22Rv1 (cell line): ENCODE data around the gene FGFR3.

Source experiments
- H3K27ac ChIP-seq: fragments of 450-650 bp; 2 replicates; pipeline ENCODE4 v1.5.1; 2017
- ZFX ChIP-seq: fragments of 450-650 bp; IDR thresholded peaks from 2 replicates; pipeline ENCODE4 v1.6.1; 2017; ENCODE audit warnings: antibody characterized with exemption, borderline replicate concordance
- TF ChIP-seq, protein P1 (sequence below): fragments of 450-650 bp; IDR thresholded peaks from 2 replicates; pipeline ENCODE4 v1.5.1; 2017; ENCODE audit warnings: mild to moderate bottlenecking

The FGFR3 gene

DNA sequence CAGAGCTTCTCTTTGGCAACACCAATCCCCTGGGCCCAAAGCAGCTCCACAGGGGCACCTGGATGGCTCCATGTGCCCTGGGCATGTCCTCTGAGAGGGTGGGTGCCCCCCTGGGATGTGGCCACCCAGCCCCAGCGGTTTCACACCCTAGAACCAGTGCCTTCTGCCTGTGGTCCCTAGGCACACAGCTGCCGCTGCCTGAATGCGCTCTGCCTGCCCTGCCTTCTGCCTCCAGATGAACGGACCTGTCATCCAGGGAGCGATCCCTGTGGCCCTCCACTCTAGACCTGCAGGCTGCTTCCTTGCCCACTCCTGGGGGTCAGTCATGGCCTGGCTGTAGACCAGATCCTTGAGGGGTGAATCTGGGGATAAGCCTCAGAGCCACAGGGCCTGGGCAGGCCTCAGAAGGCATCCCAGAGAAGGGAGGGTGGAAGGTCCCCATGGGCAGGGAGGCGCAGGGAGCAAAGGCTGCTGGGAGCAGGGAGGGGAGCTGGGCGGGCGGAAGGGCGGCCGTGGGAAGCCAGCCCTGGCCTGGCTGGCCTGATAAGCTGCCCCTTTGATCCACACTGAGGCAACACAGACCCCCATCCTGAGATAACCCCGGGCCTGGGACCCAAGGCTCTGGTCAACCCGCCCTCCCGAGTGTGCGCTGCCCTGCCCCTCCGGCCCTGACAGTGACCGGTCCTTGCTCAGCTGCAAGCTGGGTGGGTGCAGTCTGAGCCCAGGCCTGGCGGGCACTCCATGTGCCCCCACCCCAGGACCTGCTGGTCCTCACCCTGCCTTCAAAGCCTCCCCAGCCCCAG is 8.1 kb upstream of the FGFR3 start:
- H3K27ac ChIP-seq, result no peak overlapping the region
- TF ChIP-seq, protein P1, sequence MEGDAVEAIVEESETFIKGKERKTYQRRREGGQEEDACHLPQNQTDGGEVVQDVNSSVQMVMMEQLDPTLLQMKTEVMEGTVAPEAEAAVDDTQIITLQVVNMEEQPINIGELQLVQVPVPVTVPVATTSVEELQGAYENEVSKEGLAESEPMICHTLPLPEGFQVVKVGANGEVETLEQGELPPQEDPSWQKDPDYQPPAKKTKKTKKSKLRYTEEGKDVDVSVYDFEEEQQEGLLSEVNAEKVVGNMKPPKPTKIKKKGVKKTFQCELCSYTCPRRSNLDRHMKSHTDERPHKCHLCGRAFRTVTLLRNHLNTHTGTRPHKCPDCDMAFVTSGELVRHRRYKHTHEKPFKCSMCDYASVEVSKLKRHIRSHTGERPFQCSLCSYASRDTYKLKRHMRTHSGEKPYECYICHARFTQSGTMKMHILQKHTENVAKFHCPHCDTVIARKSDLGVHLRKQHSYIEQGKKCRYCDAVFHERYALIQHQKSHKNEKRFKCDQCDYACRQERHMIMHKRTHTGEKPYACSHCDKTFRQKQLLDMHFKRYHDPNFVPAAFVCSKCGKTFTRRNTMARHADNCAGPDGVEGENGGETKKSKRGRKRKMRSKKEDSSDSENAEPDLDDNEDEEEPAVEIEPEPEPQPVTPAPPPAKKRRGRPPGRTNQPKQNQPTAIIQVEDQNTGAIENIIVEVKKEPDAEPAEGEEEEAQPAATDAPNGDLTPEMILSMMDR, result no peak
- no peak for TF ChIP-seq ZFX

DNA sequence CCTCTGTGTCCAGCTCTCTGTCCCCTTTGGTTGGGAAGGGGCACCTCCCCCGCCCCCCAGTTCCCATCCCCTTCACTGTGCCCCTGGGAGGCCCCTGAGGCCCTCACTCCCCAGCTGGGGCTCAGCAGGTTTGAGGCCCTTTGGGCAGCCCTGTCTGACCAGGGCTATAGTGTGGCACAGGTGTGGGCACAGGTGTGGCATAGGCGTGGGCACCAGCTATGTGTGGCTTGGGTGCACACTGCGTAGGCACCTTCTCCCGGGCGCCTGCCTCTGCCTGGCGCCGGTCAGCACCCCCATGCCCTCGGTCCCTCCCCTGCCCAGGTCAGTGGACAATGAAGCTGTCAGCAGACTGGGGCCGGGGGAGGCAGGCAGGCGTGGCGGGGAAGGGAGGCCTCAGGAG is 7.5 kb upstream of the FGFR3 start:
- no peak overlapping the region for H3K27ac ChIP-seq
- no peak for TF ChIP-seq ZFX
- TF ChIP-seq, protein P1, result no peak

DNA sequence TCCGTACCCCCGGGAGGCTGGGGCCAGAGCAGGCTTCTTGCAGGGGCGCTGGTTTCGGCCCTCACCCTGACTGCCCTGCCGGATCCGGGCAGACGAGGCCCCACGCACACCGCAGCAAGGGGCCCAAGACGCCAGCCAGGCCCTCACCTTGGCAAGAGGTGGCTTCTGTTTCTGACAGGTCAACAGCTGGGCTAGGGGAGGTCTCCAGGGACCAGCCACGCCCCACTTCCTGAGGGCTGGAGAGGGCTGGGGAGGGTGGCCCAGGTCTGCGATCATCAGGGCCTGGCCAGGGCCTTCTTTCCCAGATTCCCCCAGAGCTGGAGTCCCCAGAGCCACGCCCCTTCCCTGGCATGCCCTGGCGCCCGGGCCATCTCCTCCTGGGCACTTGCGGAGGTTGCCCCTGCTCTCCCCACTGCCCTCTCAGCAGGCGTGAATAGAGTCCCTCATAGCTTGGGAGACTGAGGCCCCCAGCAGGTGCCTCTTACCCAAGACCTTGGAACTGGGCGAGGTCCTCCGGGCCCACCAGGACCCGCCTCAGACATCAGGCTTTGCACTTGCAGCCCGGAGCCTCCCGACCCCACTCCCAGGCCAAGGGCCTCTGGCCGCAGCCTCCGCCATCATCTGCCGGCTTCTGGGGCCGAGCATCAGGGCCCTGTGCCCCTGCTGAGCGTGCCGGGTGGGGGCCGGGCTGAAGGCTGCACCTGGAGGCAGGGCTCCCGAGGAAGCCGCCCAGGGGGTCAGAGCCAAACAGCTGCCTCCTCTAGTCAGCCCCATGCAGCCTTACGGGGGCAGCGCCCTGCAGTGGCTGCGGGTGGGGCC is 6.3 kb upstream of the FGFR3 start:
- no peak for TF ChIP-seq ZFX
- TF ChIP-seq, protein P1, result no peak
- H3K27ac ChIP-seq, result no peak overlapping the region

DNA sequence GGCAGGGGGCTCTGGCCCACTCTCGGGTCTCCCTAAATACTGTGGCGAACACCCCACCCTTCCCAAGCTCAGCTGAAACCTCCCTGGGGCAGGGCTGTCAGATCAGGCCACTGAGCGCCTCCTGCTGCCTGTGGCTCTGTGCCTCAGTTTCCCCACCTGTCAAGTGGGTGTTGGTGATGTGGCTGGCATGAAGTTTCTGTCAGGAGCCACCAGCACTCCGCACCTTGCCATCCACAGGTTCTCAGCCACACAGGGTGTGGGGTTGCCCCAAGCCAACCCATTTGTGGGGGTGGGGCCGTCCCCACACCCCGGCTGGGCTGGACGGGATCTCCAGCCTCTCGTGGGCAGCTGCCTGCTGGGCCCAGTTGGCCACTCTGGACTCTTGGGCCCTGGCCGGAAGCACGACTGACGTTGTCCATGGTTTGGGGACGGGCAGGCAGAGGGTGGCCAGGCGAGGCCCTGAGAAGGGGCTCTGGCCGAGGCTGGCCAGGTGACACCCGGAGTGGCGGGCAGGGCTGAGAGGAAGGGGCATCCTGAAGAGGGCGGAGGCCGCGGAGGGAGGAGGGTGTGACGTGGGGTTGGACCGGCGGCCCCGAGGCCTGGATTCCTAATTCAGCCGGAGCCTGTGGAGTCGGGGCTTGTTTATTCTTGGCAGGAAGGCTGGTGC is 5.5 kb upstream of the FGFR3 start:
- no peak for TF ChIP-seq ZFX
- TF ChIP-seq, protein P1, result no peak
- H3K27ac ChIP-seq, result no peak overlapping the region

DNA sequence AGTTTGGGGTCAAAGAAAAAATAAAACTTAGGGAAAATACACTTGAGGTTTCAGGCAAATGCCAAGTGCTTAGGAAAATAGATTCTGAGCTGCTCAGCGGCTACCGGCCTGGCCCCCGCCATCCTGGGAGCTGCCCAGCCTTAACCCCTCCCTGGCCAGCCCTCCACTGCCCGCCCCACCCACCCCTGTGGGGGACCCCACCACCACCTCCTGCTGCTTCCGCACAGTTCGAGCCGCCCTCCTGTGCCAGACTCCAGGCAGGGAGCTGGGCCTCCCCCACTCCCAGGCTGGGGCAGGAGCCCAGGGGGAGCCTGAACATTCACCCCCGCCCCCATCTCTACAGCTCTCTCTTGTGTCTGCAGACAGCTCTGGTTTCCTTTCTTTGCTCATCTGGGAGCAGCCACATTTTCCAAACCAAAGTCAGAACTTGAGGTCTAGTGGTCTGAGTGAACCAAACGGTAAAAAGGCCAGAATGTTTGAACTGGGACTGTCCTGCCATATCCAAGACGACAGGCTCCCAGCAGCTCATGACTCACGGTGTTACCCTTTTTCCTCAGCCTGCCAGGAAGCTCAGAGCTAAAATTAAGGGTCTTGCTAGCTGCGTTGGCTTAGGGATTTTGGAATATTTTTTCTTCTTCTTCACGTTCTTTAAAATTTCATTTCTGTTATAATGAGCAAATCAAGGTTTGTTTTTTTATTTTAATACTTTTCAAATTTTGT is 4.7 kb upstream of the FGFR3 start:
- H3K27ac ChIP-seq, result no peak overlapping the region
- TF ChIP-seq, protein P1, result no peak
- TF ChIP-seq ZFX, result no peak

DNA sequence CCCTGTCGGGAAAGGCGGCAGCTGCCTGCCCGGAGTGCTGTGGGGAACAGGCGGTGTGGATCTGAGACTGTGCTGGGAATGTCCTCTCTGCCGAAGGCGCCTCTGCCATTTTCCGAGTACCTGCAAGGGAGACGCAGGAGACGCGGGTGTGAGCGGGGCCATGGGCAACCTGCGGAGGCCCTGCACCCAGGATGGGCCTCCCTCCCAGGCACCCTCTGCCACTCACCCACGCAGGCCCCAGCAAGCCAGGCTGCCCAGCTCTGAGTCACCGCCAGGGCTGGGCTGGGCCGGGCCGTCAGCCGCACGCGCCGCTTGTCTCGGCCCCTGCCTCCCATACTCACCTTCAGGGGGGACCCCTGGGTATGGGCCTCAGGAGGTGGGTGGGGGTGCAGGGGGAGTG is 3.5 kb upstream of the FGFR3 start:
- H3K27ac ChIP-seq, result no peak overlapping the region
- no peak for TF ChIP-seq ZFX
- TF ChIP-seq, protein P1, result no peak
